Activated T-helper 1 cell treated with anti-CD3 and anti-CD28 coated beads, Interleukin-12 subunit alpha, Interleukin-12 subunit beta, Interleukin-2, Interleukin-4 antibody, amounts not matched to agents 30 ng/mL and 10 ng/mL and 1 ng/mL, durations not matched to agents 14 hours and 24 hours and 36 hours (primary cell): ENCODE measurements around the gene ATF4. TPM values are rescaled to one million over a fixed set of nuclear protein-coding genes. Genes with fewer than 3 reads are reported as not detected.
A peak's percentile ranks its signal among the peaks of the same experiment; 100 is the strongest.
"Not testable (repeated sequence)": the region's sequence is repeated elsewhere in the genome, so short reads cannot be mapped to it uniquely, and the experiment has no call there.

ENCODE experiments used
- DNase-seq: peaks from one replicate; pipeline ENCODE4 v3.0.0; 2021; ENCODE audit warnings: low spot score
- H3K27ac Mint-ChIP-seq: one replicate; pipeline ENCODE4 v1.8.0; 2021; ENCODE audit warnings: mild to moderate bottlenecking, mixed read lengths
- H3K27me3 Mint-ChIP-seq: one replicate; pipeline ENCODE4 v1.8.0; 2022; ENCODE audit warnings: mild to moderate bottlenecking, moderate library complexity, mixed read lengths; ENCODE audit not compliant: insufficient read depth
- H3K36me3 Mint-ChIP-seq: one replicate; pipeline ENCODE4 v1.8.0; 2021; ENCODE audit warnings: low read depth, mixed read lengths
- H3K4me1 Mint-ChIP-seq: one replicate; pipeline ENCODE4 v1.8.0; 2021; ENCODE audit warnings: low read depth, mixed read lengths
- H3K4me3 Mint-ChIP-seq: one replicate; pipeline ENCODE4 v1.8.0; 2021; ENCODE audit warnings: mild to moderate bottlenecking, moderate library complexity, mixed read lengths
- H3K9me3 Mint-ChIP-seq: one replicate; pipeline ENCODE4 v1.8.0; 2021; ENCODE audit warnings: mixed read lengths
- intact Hi-C: fragments of 100-400 bp; cut with micrococcal nuclease; formaldehyde crosslinking; loops from one replicate; pipeline ENCODE4 v1.15.1; 2024
- total RNA-seq: library from RNA; stranded (reverse); gene quantifications from 2 replicates; pipeline ENCODE4 v1.2.3, GENCODE V29; 2022

The ATF4 gene
- total RNA-seq, 1 donor from 2014 or later: 387 TPM

DNA sequence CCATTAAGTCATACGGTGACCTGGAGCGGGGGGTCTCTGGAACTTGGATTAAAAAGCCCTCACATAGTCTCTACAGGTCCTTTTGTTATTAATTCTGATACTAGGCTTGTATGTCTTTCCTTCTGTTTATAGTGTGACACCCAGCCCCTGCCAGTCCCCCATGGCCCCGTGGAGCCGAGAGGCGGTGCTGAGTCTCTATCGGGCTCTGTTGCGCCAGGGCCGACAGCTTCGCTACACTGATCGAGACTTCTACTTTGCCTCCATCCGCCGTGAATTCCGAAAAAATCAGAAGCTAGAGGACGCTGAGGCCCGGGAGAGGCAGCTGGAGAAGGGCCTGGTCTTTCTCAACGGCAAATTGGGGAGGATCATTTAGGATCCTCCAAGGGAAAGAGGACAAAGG, 16.3 kb upstream of the ATF4 start:
- peaks cover 37% of the 10 kb centered on the region for H3K36me3 Mint-ChIP-seq
- intact Hi-C loops: no loop called here
- no peak for DNase-seq
- H3K27ac Mint-ChIP-seq: no peak overlapping the region
- H3K4me1 Mint-ChIP-seq: peaks cover 42% of the 10 kb centered on the region
- H3K9me3 Mint-ChIP-seq: no peaks in the 10 kb centered on the region
- H3K27me3 Mint-ChIP-seq: peaks cover 2% of the 10 kb centered on the region
- H3K4me3 Mint-ChIP-seq: peak overlapping the region; percentile 99

DNA sequence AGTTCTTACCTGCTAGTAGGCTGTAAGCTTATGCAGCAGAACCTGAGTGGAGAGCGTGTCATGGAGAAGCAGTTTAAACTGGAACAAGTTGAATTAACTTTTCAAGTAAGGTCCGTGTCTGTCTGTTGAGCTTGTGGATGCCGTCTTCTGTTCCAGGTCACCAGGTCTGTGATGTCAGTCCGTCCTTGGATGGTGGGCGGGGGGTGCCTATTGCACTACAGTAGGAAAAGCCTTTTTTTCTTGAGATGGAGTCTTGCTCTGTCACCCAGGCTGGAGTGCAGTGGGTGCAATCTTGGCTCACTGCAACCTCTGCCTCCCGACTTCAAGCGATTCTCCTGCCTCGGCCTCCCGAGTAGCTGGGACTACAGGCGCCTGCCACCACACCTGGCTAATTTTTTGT, 13.3 kb upstream of the ATF4 start:
- Mint-ChIP-seq H3K36me3 (peaks cover 59% of the 10 kb centered on the region), H3K4me1 (peaks cover 44% of the 10 kb centered on the region)
- H3K4me3 Mint-ChIP-seq, H3K27ac Mint-ChIP-seq, intact Hi-C loops, H3K27me3 Mint-ChIP-seq, DNase-seq, H3K9me3 Mint-ChIP-seq: not testable (repeated sequence)

GRCh38 chr22:39508393-39508792, 12.0 kb upstream of the ATF4 start:
- Mint-ChIP-seq H3K9me3 (no peaks in the 10 kb centered on the region), H3K27ac (no peak overlapping the region), H3K4me3 (no peak overlapping the region), H3K27me3 (no peaks in the 10 kb centered on the region), H3K4me1 (peaks cover 38% of the 10 kb centered on the region), H3K36me3 (peaks cover 68% of the 10 kb centered on the region)
- intact Hi-C loops: no loop called here
- DNase-seq: no peak

DNA sequence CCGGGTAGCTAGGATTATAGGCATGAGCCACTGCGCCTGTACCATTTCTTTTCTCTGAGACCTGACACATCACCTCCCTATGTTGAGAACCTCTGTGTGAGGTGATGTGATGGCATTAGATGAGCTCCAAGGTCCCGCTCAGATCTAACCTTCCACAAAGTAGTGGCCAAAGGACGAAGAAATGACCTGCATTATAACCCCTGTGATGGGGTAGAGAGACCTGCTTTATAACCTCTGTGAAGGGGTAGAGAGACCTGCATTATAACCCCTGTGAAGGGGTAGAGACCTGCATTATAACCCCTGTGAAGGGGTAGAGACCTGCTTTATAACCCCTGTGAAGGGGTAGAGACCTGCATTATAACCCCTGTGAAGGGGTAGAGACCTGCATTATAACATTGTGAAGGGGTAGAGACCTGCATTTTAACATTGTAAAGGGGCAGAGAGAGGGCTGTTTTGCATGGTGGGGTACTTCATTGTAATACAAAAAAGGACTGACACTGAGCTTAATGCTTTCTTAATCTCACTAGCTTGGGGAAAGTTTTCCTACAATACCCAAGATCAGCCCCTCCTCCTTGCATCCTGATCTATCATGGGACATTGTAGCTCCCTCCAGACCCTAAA, 9.7 kb upstream of the ATF4 start:
- Mint-ChIP-seq H3K27ac (no peak overlapping the region), H3K4me3 (no peak overlapping the region)

GRCh38 chr22:39511226-39511625, 9.1 kb upstream of the ATF4 start:
- H3K9me3 Mint-ChIP-seq: no peaks in the 10 kb centered on the region
- H3K4me3 Mint-ChIP-seq: no peak overlapping the region
- no peak overlapping the region for H3K27ac Mint-ChIP-seq
- peaks cover 66% of the 10 kb centered on the region for H3K36me3 Mint-ChIP-seq
- peaks cover 40% of the 10 kb centered on the region for H3K4me1 Mint-ChIP-seq
- no peaks in the 10 kb centered on the region for H3K27me3 Mint-ChIP-seq
- intact Hi-C loops: no loop called here
- no peak for DNase-seq

More for the DNA sequence above, 9.7 kb upstream of the ATF4 start:
- peaks cover 67% of the 10 kb centered on the region for H3K36me3 Mint-ChIP-seq
- no peaks in the 10 kb centered on the region for H3K9me3 Mint-ChIP-seq
- intact Hi-C loops: no loop called here
- H3K4me1 Mint-ChIP-seq: peaks cover 36% of the 10 kb centered on the region
- no peak for DNase-seq
- H3K27me3 Mint-ChIP-seq: no peaks in the 10 kb centered on the region

- no peaks in the 10 kb centered on the region for H3K27me3 Mint-ChIP-seq
- no peak for DNase-seq
- intact Hi-C loops: no loop called here
- H3K4me3 Mint-ChIP-seq: no peak overlapping the region
- no peak overlapping the region for H3K27ac Mint-ChIP-seq
- H3K4me1 Mint-ChIP-seq: peaks cover 34% of the 10 kb centered on the region
- H3K36me3 Mint-ChIP-seq: peaks cover 58% of the 10 kb centered on the region
- H3K9me3 Mint-ChIP-seq: no peaks in the 10 kb centered on the region
These were observed 8.3 kb upstream of the ATF4 start for GRCh38 chr22:39512026-39512425.

DNA sequence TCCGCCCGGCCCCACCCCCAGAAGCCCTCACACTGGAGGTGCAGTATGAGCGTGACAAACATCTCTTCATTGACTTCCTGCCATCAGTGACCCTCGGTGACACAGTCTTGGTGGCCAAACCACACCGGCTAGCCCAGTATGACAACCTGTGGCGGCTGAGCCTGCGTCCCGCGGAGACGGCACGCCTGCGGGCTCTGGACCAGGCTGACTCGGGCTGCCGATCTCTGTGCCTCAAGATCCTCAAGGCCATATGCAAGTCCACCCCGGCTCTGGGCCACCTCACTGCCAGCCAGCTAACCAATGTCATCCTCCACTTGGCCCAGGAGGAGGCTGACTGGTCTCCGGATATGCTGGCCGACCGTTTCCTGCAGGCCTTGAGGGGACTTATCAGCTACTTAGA, 6.6 kb upstream of the ATF4 start:
- H3K27ac Mint-ChIP-seq: no peak overlapping the region
- intact Hi-C loops: loop anchor here (1.0 kb wide), 1 partner anchor 20 kb away; no protein-coding TSS in a partner anchor
- H3K36me3 Mint-ChIP-seq: peaks cover 56% of the 10 kb centered on the region
- DNase-seq: no peak
- peaks cover 32% of the 10 kb centered on the region for H3K4me1 Mint-ChIP-seq
- H3K27me3 Mint-ChIP-seq: no peaks in the 10 kb centered on the region
- H3K9me3 Mint-ChIP-seq: no peaks in the 10 kb centered on the region
- H3K4me3 Mint-ChIP-seq: no peak overlapping the region

DNA sequence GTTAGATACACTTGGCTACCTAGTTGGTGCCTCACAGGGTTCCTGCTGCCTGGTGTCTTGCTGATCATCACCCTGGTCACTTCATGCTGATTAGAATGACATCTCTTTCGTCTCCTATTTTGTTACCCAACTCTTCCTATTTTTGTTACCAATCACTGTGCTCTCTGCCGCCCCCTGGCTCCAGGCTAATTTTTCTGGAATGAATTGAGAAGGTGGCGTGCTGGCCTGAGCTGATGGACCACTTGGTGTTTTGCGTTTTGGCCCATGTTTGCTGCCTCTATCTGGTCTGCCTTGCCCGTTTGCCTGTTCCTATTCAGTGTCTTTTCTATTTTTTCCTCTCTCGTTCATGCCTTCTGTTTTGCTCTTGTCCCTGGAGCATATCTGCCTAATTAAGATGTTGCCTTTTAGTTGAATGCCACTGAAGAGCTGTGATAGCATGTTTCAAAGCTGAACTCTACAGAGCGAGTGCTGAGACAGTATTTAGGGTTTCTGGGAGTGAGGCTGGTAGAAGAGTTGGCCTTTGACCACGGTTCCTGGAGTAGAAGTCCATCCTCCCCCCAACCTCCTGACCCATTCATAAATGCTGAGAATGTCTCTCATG, 5.9 kb upstream of the ATF4 start:
- H3K36me3 Mint-ChIP-seq: peaks cover 54% of the 10 kb centered on the region
- intact Hi-C loops: loop anchor here (1.0 kb wide), 1 partner anchor 21 kb away; no protein-coding TSS in a partner anchor
- H3K4me1 Mint-ChIP-seq: peaks cover 33% of the 10 kb centered on the region
- DNase-seq: no peak
- H3K4me3 Mint-ChIP-seq: no peak overlapping the region
- no peaks in the 10 kb centered on the region for H3K27me3 Mint-ChIP-seq
- no peaks in the 10 kb centered on the region for H3K9me3 Mint-ChIP-seq
- no peak overlapping the region for H3K27ac Mint-ChIP-seq

GRCh38 chr22:39515266-39516050, 4.9 kb upstream of the ATF4 start:
- no peak overlapping the region for H3K4me3 Mint-ChIP-seq
- H3K27me3 Mint-ChIP-seq: peaks cover 2% of the 10 kb centered on the region
- peak overlapping the region; percentile 71 for H3K27ac Mint-ChIP-seq
- H3K36me3 Mint-ChIP-seq: peaks cover 50% of the 10 kb centered on the region
- DNase-seq: no peak
- peaks cover 34% of the 10 kb centered on the region for H3K4me1 Mint-ChIP-seq
- intact Hi-C loops: no loop called here
- no peaks in the 10 kb centered on the region for H3K9me3 Mint-ChIP-seq

GRCh38 chr22:39517470-39517869, 2.9 kb upstream of the ATF4 start:
- Mint-ChIP-seq H3K27me3 (peaks cover 2% of the 10 kb centered on the region), H3K4me1 (peaks cover 43% of the 10 kb centered on the region), H3K9me3 (no peaks in the 10 kb centered on the region), H3K36me3 (peaks cover 50% of the 10 kb centered on the region), H3K4me3 (peak overlapping the region; percentile 22), H3K27ac (no peak overlapping the region)
- no peak for DNase-seq
- intact Hi-C loops: no loop called here

GRCh38 chr22:39518144-39518786, 2.1 kb upstream of the ATF4 start:
- intact Hi-C loops: no loop called here
- H3K36me3 Mint-ChIP-seq: peaks cover 53% of the 10 kb centered on the region
- peaks cover 51% of the 10 kb centered on the region for H3K4me1 Mint-ChIP-seq
- peaks cover 2% of the 10 kb centered on the region for H3K27me3 Mint-ChIP-seq
- H3K4me3 Mint-ChIP-seq: peak overlapping the region; percentile 97
- no peaks in the 10 kb centered on the region for H3K9me3 Mint-ChIP-seq
- DNase-seq: no peak
- H3K27ac Mint-ChIP-seq: peak overlapping the region; percentile 100

DNA sequence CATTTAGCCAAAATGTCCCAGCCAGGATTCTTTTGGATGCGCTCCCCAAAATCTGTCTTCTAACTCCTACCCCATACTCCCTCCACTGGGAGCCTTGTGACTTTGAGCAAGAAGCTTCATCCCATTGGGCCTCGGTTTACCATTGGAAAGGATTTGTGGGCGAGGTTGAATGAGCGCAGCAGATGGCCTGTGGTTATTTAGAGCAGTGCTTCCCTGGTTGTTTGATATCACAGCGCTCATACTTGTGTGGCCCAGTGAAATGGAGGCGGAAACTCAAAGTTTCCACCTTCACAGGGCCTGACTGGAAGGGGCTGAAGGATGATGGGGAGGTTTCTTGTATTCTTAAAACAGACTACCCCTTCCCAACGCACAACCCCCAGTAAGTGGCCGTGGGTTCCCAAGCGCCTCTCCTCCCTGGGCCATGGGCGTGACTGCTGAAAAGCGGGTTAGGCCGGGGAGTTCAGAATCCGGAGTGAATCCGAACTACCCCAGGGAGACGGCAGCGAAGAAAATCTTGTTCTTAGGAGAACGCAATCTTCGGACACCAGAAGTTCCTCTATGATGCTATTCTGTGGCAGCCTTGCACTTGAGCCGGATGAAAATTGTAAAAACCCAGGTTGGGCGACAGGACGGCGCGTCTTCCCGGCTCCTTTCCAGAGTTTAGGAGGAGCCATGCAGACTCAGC, 1.2 kb upstream of the ATF4 start:
- H3K4me1 Mint-ChIP-seq: peaks cover 55% of the 10 kb centered on the region
- H3K27ac Mint-ChIP-seq: peak overlapping the region; percentile 100
- peaks cover 52% of the 10 kb centered on the region for H3K36me3 Mint-ChIP-seq
- no peaks in the 10 kb centered on the region for H3K9me3 Mint-ChIP-seq
- H3K4me3 Mint-ChIP-seq: peak overlapping the region; percentile 97
- H3K27me3 Mint-ChIP-seq: peaks cover 2% of the 10 kb centered on the region
- no peak for DNase-seq
- intact Hi-C loops: no loop called here
